HG03378 (cell line): ENCODE results near the gene RBMS3.
"Not testable (repeated sequence)": the region's sequence is repeated elsewhere in the genome, so short reads cannot be mapped to it uniquely, and the experiment has no call there.

Experiments
- ATAC-seq: cut with Tn5 transposase; IDR thresholded peaks from one replicate; pipeline ENCODE4 v1.9.1; 2021; ENCODE audit warnings: mild to moderate bottlenecking, moderate library complexity; ENCODE audit not compliant: unreplicated experiment

The RBMS3 gene

GRCh38 chr3:29759411-29760225 is 478.7 kb downstream of the RBMS3 start:
- ATAC-seq, result no peak

GRCh38 chr3:29760226-29760685 is 479.4 kb downstream of the RBMS3 start:
- ATAC-seq, result no peak

DNA sequence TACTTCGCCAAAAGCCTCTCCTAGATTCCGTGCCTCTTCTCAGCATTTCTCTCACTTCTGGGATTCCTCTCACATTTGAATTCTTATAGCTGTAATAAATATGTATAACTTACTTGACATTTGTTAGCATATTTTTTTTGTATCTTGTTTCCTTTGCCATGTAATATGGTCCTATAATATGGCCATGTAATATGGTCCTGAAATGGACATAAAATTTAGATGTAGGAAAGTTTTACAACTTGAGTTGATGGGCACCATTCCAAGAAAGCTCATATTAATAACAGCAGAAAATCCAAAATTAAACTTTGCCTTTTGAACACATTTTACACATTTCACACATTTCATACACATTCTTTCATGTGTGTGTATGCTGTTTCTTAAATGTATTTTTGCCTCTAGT is 480.6 kb downstream of the RBMS3 start:
- no peak for ATAC-seq

DNA sequence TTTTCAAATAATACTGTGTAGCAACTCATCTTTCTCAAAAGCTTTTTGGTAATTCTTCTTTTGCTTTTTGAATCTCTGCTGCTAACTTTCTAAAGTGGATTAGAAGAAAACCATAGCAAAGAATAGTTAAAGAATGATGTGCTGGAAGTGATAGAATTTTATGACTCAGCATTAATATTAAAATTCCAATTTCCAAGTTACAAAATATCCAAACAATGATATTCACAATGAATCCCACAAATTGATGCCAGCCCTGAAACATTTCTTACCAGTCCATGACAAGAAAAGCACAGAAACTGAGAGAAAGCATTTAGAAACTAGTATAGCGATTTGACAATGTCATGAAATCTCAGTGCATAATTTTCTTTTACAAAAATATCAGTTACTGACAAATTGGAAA is 482.2 kb downstream of the RBMS3 start:
- no peak for ATAC-seq

DNA sequence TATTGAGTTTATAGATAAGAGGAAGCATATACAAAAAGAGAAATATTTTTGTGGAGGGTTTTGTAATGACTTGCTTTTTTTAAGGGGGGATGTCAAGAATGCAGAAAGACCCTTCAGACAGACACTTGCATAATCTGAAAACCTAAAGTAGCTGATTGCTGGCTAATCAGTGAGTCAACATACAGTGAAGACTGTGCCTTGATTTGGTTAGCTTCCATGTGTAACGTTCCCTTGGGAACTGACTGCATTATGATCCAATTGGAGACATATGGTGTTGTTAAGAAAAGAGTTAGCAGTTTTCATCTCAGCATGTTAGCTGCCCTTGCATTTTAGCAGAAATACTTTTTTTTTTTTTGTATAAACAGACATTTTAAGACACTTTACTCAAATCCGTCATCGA is 483.2 kb downstream of the RBMS3 start:
- ATAC-seq, result no peak

DNA sequence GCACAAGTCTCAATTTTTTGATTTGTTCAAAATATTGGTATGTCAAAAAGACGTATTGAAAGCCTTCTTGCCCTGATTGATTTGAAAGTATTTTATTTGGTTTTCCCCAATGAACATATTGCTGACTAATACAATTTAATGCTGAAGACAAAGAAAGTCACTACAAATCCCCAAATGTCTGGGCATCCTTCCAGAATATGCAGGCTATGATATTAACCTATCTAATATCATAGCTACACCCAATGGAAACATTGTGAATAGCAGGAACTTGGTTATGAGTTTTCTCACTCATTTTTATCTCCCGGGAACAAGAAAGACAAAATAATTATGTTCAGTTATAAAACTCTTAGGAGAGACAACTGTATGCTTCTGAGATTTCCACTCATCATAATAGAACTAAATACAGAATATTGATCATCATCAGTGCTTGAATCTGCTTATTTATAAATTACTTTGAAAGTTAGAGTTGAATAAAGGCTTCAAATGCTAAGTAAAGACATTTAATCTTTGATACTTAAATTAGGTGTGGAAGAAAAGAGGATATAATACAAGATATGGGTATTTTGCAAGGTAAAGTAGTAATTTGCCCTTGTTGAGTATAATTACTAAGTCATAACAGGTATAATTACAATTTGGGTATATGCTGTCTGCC is 483.9 kb downstream of the RBMS3 start:
- no peak for ATAC-seq

GRCh38 chr3:29771602-29772001 is 490.7 kb downstream of the RBMS3 start:
- no peak for ATAC-seq

- ATAC-seq, result no peak
Observed at GRCh38 chr3:29772436-29772835, 491.6 kb downstream of the RBMS3 start.

DNA sequence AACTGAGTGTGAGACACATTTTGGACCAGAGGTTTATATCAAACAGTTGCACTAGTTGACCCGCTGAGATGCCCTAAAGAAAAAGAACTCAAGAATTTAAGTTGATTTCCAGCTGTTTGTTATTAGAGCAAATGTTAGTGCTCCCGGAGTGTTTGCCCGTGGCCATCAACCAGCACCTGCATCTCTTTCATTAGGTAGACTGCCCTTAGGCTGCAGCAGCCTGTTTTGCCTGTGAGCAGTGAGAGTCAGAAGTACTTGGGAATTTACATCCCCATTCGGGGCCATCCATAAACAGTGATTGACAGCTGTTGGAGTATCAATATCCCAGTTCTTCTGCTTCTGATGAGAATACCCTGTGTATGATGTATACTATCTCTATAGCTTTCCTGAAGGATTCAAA is 492.6 kb downstream of the RBMS3 start:
- no peak for ATAC-seq

DNA sequence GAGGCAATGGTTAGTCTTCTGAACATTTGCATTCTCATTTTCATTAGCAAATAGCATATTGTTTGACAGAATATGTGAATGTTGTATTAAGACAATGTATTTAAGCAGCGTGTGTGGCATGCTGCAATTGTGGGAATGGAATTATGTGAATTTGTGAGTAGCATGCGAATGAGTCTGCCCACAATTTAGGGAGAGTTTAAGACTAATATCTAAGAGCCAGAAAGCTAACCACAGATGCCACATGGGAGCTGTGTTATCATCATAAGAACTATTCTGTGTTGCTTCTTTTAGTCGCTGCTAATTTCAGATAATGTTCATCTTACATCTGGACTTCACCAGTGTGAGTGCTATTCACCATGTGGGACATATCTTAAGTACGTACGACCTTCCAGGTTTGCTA is 494.5 kb downstream of the RBMS3 start:
- ATAC-seq, result no peak

- ATAC-seq, result no peak
Observed at GRCh38 chr3:29777869-29778268, 497.0 kb downstream of the RBMS3 start.

DNA sequence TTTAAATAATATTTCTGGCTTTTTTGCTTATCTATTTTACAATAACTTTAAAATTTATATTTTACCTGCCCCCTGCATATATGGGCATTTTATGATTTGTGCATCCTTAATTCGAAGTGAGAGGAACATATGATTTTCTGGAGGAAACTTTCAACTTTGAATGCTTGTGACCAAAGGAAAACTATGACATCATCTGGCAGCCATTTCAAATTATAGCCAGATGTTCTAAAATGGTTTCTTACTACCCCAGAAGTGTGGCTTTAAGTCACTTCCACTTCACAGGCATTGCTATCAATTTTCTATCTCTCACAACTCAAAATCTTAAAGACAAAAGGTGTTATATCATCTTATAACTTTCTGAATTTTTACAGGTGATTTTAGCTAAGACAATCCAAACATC is 508.8 kb downstream of the RBMS3 start:
- ATAC-seq, result no peak

- no peak for ATAC-seq
Observed at GRCh38 chr3:29796808-29797207, 515.9 kb downstream of the RBMS3 start.

DNA sequence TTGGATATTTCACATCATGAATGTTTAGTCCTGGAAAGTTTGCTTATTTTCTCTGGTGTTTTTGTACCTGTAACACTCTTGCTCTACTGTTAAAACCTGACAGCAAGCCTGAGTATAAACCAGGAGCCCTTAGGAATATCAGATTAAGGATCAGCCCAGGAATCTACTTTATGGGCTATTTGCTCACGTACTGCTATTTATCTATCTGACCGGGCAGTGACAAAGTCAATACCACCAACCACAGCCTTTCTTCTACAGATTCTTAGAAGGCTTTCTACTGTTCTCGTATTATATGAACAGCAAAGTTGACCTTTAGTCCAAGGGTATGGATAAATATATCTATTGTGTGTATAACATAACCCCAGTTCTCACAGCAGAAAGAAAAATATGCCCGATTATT is 521.2 kb downstream of the RBMS3 start:
- no peak for ATAC-seq

DNA sequence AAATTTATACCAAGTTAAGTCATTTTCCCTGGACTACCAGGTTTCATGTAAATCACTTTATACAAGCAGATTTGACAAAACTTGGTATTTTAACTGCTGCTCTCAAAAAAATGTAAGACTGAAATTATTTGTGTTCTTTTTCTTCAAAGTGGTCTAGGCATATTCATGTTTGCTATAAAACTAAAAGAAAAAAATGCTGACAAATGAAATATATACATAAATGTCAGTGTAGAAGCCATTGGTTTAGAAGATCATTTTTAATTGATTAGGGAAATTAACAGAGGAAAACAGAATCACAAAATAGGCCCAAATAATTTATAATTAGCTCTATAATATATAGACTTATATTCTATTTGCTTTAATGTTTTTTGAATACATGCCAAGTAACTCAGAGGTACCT is 523.2 kb downstream of the RBMS3 start:
- no peak for ATAC-seq

GRCh38 chr3:29805757-29806156 is 524.9 kb downstream of the RBMS3 start:
- no peak for ATAC-seq

DNA sequence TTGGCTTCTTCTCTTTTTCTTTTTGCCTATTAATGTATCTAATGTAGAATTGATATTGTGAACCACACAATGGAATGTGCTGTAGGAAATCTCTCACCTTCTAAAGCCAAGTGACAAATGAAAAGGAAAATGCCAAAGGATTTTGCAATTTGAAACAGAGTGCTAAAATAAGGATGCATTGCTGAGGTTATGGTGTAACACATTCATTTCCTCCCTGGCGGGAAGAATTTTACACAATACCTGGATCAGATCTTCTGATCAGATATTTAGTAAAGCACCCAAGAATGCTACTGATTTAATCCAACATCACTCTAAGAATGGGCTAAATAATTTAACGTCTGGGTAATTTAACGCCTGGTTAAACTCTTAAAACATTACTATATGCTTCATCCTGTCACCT is 527.5 kb downstream of the RBMS3 start:
- not testable (repeated sequence) for ATAC-seq

- no peak for ATAC-seq
Observed at GRCh38 chr3:29822071-29822470, 541.2 kb downstream of the RBMS3 start.

GRCh38 chr3:29823233-29823632 is 542.4 kb downstream of the RBMS3 start:
- no peak for ATAC-seq

GRCh38 chr3:29826712-29827111 is 545.8 kb downstream of the RBMS3 start:
- ATAC-seq, result no peak

DNA sequence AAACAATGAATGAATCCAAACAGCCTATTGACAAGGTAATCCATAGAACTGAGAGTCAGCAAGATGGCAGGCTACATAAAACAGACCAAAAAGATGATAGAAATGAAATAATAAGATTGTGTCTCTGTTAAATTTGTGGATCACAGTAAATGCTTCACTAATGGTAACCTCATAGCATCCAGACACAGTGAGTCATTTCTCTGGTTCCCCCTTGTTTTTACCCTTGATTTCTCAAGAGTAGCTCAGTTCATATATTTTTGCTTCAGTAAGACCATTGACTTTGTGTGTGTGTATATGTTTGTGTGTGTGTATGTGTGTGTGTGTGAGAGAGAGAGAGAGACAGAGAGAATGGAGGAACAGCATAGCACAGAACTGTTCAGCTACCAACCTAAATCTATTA is 546.9 kb downstream of the RBMS3 start:
- ATAC-seq, result no peak

GRCh38 chr3:29829340-29829739 is 548.5 kb downstream of the RBMS3 start:
- ATAC-seq, result no peak
